Hindlimb muscle (tissue), 1 donor: ENCODE data around the gene DROSHA. TPM values are rescaled to one million over a fixed set of nuclear protein-coding genes. Genes with fewer than 3 reads are reported as not detected.
"Not testable (repeated sequence)": the region's sequence is repeated elsewhere in the genome, so short reads cannot be mapped to it uniquely, and the experiment has no call there.

Experiments used
- DNase-seq: peaks from one replicate; pipeline ENCODE4 v3.0.0-alpha.2; 2013
- polyA plus RNA-seq: library from polyadenylated mRNA; unstranded; fragments of 120-200 nt; gene quantifications from one replicate; pipeline ENCODE4 v1.2.1, GENCODE V29; 2013; ENCODE audit not compliant: insufficient read length

DROSHA gene, protein sequence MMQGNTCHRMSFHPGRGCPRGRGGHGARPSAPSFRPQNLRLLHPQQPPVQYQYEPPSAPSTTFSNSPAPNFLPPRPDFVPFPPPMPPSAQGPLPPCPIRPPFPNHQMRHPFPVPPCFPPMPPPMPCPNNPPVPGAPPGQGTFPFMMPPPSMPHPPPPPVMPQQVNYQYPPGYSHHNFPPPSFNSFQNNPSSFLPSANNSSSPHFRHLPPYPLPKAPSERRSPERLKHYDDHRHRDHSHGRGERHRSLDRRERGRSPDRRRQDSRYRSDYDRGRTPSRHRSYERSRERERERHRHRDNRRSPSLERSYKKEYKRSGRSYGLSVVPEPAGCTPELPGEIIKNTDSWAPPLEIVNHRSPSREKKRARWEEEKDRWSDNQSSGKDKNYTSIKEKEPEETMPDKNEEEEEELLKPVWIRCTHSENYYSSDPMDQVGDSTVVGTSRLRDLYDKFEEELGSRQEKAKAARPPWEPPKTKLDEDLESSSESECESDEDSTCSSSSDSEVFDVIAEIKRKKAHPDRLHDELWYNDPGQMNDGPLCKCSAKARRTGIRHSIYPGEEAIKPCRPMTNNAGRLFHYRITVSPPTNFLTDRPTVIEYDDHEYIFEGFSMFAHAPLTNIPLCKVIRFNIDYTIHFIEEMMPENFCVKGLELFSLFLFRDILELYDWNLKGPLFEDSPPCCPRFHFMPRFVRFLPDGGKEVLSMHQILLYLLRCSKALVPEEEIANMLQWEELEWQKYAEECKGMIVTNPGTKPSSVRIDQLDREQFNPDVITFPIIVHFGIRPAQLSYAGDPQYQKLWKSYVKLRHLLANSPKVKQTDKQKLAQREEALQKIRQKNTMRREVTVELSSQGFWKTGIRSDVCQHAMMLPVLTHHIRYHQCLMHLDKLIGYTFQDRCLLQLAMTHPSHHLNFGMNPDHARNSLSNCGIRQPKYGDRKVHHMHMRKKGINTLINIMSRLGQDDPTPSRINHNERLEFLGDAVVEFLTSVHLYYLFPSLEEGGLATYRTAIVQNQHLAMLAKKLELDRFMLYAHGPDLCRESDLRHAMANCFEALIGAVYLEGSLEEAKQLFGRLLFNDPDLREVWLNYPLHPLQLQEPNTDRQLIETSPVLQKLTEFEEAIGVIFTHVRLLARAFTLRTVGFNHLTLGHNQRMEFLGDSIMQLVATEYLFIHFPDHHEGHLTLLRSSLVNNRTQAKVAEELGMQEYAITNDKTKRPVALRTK (N-terminal part only)
- polyA plus RNA-seq = 45.8 TPM

DNA sequence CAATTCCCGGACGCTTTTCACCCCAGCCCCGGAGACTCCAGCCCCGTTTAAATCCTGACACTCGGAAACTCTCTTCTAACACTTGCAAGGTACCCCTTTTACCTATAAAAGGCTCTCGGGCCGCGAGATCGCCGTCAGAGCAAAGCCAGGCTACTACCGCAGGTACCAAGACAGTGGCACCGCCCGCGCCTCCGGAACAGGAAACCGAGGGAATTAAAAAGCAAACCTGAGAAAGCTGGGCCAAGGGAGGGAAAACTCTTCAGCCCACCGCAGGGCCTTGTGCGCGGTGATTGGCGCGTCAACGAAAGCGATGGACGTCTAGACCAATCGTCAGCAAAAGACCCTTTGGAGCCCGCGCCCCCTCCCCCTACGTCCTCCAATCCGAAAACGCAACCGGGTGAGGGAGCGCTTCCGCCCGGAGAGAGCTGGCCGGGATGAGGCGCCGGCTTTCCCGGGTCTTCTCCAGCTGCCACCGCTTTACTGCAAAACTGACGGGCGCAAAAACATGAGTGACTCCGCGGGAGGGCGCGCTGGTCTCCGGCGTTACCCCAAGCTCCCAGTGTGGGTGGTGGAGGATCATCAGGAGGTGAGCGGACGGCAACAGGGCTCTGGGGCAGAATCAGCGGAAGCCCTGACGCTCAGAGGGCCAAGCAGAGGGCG lies at the start of gene DROSHA, which contains the start of gene C5orf22:
DROSHA (minus strand) TSS at position 206 of the 660 bp plus-strand sequence. CDS start 3,034 bp downstream, outside the sequence.
C5orf22 (plus strand) TSS at position 414 of the 660 bp plus-strand sequence; CDS start at position 506, 92 bp downstream.
- DNase-seq = peak; percentile 96

DNA sequence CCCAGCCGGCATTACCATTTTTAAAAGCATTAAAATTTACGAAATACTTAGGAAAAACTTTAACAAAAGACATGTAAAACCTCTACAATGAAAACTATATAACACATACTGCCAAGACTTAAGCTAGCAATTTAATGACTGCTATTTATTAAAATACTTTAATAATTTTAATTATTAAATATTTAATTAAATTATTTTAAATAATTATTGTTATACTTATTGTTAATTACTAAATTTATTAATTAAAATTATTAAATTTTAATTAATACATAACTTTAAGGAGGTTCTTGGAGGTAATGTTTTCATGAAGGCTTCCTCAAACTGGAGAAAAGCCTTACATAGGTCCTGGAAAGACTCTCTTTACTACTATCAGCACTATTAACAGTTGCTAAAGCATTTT lies 47.7 kb upstream of the DROSHA start:
- DNase-seq = no peak

GRCh38 chr5:31577438-31577837 lies 45.5 kb upstream of the DROSHA start:
- DNase-seq = no peak

- no peak for DNase-seq
These were observed 42.9 kb upstream of the DROSHA start for GRCh38 chr5:31574772-31575171.

DNA sequence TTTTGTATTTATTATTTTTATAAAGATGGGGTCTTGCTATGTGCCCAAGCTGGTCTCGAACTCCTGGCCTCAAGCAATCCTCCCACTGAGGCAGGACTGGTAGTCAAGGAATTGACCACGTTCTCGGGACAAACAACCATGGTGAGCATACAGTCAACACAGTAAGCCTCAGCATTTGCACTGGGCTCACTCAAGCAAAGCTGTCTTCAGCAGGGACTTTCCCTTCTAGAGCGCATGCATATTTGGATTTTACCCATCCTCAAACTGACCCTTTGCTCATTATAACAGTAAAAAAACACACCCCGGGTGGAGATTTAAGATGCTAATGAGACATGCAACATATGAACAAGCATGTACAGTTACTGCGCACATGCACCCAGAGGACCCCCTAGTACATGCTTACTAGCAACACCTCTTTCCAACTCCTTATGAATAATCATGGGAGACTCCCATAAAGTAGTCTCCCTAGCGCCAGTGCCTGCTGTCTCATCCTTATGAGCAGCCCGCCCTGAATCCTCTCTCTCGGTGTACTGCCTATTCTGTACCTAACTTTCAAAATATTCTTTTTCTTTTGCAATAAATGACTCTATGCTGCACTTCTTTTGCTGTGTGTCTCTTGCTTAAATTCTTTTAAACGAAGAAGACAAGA lies 41.7 kb upstream of the DROSHA start:
- DNase-seq = no peak

- DNase-seq = no peak
These were observed 37.2 kb upstream of the DROSHA start for GRCh38 chr5:31569068-31569467.

DNA sequence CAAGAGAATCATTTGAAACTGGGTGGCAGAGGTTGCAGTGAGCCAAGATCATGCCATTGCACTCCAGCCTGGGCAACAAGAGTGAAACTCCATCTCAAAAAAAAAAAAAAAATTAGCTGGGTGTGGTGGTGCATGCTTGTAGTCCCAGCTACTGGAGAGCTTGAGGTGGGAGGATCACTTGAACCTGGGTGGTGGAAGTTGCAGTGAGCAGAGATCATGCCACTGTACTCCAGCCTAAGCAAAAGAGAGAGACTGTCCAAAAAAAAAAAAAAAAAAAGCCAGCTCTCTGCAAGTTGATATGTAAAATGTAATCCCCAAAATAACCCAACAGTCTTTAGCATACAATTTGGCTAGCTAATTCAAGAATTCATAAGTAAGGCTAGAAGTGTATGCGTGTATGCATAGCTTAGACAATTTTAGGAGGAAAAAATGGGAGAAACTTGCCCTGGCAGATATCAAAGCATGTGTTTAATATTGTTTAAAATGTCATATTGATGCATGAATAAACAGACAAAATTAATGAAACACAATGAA lies 36.5 kb upstream of the DROSHA start:
- DNase-seq = no peak

- not testable (repeated sequence) for DNase-seq
These were observed 34.5 kb upstream of the DROSHA start for GRCh38 chr5:31566362-31566761.

- no peak for DNase-seq
These were observed 31.3 kb upstream of the DROSHA start for GRCh38 chr5:31563216-31563615.

DNA sequence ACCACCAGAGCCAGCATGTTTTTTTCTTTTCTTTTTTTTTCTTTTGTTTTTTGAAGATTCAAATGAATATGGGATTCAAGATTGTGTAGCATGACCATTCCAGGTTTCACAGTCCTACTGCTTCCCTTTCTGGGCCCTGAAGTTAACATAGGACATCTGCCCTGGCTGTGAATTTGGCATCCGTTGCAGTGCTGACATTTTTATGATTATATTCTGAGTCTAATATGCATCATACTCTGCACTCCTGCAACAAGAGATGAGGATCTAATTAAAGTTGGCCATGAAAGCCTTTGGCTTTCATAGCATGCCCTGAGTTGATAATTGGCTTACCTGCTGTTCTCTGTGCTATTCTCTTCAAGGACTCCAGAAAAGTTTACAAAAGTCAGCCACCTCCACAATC lies 30.1 kb upstream of the DROSHA start:
- DNase-seq = peak; percentile 33

- DNase-seq = no peak
These were observed 28.0 kb upstream of the DROSHA start for GRCh38 chr5:31559942-31560341.

- no peak for DNase-seq
These were observed 24.6 kb upstream of the DROSHA start for GRCh38 chr5:31556461-31556860.

- no peak for DNase-seq
These were observed 22.7 kb upstream of the DROSHA start for GRCh38 chr5:31554552-31554951.

GRCh38 chr5:31553863-31554262 lies 22.0 kb upstream of the DROSHA start:
- no peak for DNase-seq

- no peak for DNase-seq
These were observed 20.0 kb upstream of the DROSHA start for GRCh38 chr5:31551878-31552277.

GRCh38 chr5:31549114-31549513 lies 17.2 kb upstream of the DROSHA start:
- not testable (repeated sequence) for DNase-seq

DNA sequence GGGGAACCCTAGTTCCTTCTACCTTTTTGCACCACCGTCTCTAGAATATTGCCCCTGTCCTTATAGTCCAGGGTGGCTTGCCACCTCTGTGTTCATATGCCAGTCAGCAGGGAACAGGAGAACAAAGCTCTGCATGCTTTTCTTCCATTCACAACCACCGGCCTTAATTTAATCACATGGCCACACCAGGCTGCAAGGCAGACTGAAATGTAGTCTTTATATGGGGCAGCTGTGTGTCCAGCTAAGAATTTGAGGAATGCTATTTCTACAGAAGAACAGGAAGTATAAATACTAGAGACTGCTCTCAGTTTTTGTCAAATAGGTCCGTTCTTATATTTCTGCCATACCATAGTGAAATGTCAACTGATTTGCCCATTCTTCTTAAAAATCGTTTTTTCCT lies 6.0 kb upstream of the DROSHA start:
- DNase-seq = no peak

DNA sequence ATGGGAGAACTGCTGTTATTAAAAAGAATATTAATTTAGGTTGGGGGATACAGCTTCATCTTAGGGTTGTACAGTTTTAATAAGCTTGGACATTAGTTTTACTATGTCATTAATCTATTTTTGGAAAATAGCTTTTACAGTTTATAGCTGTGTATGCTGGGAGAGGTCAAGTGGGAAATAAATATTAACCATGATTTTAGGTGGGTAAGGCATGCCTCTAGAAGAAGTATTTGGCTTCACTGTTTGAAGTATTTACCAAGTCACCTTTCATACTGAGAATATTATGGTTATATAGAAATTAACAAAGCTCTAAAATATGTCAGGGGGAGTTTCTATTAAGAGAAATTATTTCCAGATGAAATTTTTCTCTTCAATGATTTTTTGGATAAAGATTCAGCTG lies 5.5 kb upstream of the DROSHA start:
- no peak for DNase-seq

DNA sequence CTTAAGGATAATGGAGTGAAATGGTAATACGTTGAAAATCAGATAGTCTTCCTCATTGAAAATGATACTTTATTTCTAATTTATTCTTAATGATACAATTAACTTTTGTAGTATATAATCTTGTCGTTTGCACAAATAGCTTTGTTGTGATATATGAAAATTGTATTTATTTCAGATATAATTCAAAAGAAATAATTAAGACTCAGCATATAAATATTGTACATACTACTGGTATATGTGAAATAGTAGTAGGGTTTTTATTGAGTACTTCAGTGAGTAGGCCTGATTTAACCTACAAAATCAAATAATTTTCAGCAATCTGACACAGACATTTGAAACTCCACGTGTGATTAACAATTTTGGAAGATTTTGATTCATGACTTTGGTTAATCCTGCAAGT lies 5.0 kb upstream of the DROSHA start:
- DNase-seq = no peak

GRCh38 chr5:31534527-31535046 lies 2.7 kb upstream of the DROSHA start:
- no peak for DNase-seq

GRCh38 chr5:31531543-31531887 lies 378 bp downstream of the DROSHA start:
- peak; percentile 10 for DNase-seq
